ENCODE data around the gene PIAS3.

PIAS3 gene

DNA sequence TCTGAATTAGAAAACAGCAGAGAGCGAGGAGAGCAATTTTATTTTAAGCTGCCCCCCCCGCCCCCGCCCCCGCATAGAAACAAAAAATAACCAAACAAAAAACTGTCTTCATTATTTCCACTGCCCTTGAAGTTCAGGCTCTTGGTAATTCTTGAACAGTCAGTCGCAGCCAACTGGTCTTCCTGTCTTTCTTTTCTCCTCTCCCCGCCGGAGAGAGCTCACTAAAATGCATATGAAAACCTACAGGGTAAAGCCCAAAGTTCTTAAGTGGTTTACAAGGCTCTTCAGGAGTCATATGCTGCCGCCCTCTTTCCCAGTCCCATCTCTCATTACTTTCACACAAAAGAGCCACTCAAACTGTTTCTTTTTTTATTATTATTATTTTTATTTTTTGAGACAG lies 27.9 kb upstream of the PIAS3 start:
- Histone ChIP-seq H3K9me3 (ENCODE audit: control insufficient read depth, insufficient read depth, low read length) (no peaks in the 10 kb centered on the region), H3K9ac (ENCODE audit: low read depth, low read length) (no peak overlapping the region; the same call in 1 of the 2 replicates), H3K36me3 (ENCODE audit: insufficient read depth, low read length) (no peaks in the 10 kb centered on the region), H3K4me1 (ENCODE audit: insufficient read depth, low read length) (peaks cover 10% of the 10 kb centered on the region; the same call in 1 of the 2 replicates)

DNA sequence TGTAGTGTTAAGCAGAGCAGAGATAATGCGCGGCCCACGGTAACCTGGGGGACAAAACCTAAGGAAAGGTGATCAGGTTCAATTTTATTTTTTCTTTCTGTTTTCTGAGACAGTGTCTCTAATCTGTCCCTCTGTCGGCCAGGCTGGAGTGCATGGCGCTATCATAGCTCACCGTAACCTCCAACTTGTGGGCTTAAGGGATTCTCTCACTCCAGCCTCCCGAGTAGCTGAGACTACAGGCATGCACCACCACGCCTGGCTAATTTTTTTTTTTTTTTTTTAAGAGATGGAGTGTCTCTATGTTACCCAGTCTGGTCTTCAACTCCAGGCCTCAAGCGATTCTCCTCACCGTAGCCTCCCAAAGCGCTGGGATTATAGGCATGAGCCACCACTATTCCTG lies 27.5 kb upstream of the PIAS3 start:
- no peaks in the 10 kb centered on the region for H3K9me3 ChIP-seq (ENCODE audit: control insufficient read depth, insufficient read depth, low read length)
- H3K36me3 ChIP-seq (ENCODE audit: insufficient read depth, low read length): no peaks in the 10 kb centered on the region
- peaks cover 7% of the 10 kb centered on the region; the same call in 1 of the 2 replicates for H3K4me1 ChIP-seq (ENCODE audit: insufficient read depth, low read length)
- H3K9ac ChIP-seq (ENCODE audit: low read depth, low read length): peak overlapping the region; percentile 66; the same call in 1 of the 2 replicates

DNA sequence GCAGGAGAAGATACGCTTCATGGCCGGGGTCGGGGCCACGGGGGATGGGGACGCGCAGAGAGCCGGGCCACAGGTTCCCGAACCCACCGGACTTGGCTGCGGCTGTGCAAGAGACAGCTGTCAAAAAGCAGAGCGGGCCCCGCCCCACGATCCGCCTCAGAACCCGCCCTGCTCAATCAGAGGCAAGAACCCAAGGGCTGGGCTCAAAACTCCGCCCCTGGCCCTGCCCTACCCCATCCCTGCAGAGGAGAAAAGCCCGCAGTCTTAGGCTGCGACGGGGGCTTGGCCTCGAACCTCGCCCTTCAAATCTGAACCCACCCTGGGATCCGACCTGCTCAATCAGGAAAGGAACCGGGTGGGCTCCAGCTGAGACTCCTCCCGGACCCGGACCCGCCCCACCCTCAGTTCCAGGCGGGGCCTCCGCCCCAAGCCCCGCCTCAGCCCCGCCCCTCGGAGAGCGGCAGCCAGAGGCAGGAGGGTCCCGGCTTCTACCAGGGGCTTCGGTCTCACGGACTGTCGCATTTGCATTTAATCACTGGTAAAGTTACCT lies 26.9 kb upstream of the PIAS3 start, which contains the start of gene ANKRD35:
Gene ANKRD35 (minus strand): TSS at position 129 of the 550 bp plus-strand sequence. CDS start 108 bp downstream, at position 21.
- no peaks in the 10 kb centered on the region for H3K36me3 ChIP-seq (ENCODE audit: insufficient read depth, low read length)
- H3K4me1 ChIP-seq (ENCODE audit: insufficient read depth, low read length): peaks cover 2% of the 10 kb centered on the region; the same call in 1 of the 2 replicates
- no peaks in the 10 kb centered on the region for H3K9me3 ChIP-seq (ENCODE audit: control insufficient read depth, insufficient read depth, low read length)
- peak within 1 kb of the TSS; percentile 66; the same call in 1 of the 2 replicates for H3K9ac ChIP-seq (ENCODE audit: low read depth, low read length)

DNA sequence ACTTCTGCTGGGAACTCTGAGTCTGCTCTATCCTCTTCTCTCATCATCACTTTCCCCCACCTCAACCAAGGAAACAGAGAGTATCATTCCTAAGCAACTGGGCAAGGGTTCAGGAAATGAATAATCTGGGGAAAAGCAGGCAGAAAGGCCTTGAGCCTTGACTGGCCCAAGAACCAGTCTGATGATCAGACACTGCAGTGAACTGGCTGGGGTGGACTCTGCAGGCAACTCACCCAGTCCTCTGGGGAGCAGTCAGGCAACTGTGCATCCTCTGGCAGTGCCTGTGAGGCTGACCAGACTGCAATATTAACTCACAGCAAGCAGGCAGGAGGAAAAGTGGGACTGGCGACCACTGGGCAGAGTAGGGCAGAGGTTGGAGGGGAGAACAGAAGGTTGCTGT lies 25.8 kb upstream of the PIAS3 start:
- Histone ChIP-seq H3K4me1 (ENCODE audit: insufficient read depth, low read length) (no peaks in the 10 kb centered on the region; the same call in 1 of the 2 replicates), H3K36me3 (ENCODE audit: insufficient read depth, low read length) (no peaks in the 10 kb centered on the region), H3K9ac (ENCODE audit: low read depth, low read length) (no peak overlapping the region), H3K9me3 (ENCODE audit: control insufficient read depth, insufficient read depth, low read length) (no peaks in the 10 kb centered on the region)

DNA sequence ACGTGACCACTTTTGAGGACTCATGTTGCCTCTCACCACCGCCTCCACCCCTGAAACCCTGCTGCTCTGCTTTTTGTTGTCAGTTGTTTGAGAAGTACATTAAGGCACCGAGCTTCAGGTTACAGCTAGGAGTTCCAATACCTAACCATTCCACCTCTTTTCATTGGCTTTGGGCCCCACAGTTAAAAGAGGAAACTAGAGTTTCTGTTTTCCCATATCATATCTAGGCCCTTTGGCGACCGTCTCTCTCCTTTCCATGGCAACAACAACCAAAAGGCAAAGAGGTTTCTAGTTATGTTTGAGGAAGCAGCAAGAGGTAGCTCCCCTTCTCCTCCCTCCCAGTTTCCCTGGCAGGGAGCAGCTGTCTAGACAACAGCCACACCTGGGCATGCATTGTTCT lies 20.9 kb upstream of the PIAS3 start:
- H3K9ac ChIP-seq (ENCODE audit: low read depth, low read length): no peak overlapping the region
- H3K9me3 ChIP-seq (ENCODE audit: control insufficient read depth, insufficient read depth, low read length): no peaks in the 10 kb centered on the region

DNA sequence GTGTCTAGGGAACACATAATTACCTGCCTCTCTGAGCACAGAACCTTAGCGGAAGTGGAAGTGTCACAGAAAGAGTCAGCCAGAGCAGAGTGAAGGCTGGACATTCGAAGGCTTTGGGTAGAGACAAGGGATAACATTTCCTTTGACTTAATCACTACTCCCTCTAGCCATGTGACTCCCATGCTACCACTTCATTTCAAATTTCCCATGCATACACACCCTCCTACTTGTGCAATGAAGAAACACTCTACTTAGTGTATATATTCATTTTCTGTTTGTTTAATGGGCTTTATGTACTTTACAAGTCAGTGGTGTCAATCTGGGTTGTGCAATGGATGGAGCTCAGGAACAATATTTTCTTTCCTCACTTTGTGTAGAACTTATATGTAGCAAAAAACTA lies 19.8 kb upstream of the PIAS3 start:
- no peaks in the 10 kb centered on the region for H3K36me3 ChIP-seq (ENCODE audit: insufficient read depth, low read length)
- H3K4me1 ChIP-seq (ENCODE audit: insufficient read depth, low read length): peaks cover 7% of the 10 kb centered on the region
- H3K9me3 ChIP-seq (ENCODE audit: control insufficient read depth, insufficient read depth, low read length): no peaks in the 10 kb centered on the region
- no peak overlapping the region for H3K9ac ChIP-seq (ENCODE audit: low read depth, low read length)

More for the DNA sequence above, 20.9 kb upstream of the PIAS3 start:
- no peaks in the 10 kb centered on the region for H3K36me3 ChIP-seq (ENCODE audit: insufficient read depth, low read length)
- H3K4me1 ChIP-seq (ENCODE audit: insufficient read depth, low read length): peaks cover 7% of the 10 kb centered on the region

DNA sequence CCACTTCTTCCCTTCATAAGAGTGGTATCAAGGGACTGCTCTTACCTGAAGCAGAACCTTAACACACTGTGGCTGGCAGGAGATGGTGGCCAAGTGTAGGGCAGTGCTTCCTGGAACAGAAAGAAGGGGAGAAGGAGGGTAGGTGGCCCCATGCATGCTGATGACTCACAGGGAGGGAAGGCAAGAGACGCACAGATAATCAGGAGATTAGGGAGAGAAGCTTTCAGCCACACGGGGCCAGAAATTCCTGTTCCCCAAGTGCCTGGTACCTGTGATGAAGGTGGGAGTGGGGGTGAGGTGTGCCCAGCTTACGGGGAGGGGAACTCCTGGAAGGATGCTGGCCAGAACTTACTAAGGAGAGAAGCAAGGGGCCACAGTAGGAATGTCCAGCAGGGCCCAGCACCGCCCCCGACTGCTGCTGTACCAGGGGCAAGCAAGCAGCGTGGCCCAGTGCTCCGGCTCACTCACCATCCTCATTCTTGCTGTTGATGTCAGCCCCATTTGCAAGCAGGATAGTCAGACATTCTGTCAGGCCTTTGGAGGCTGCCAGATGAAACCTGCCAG lies 19.1 kb upstream of the PIAS3 start:
- H3K9ac ChIP-seq (ENCODE audit: low read depth, low read length): no peak overlapping the region
- peaks cover 7% of the 10 kb centered on the region for H3K4me1 ChIP-seq (ENCODE audit: insufficient read depth, low read length)
- no peaks in the 10 kb centered on the region for H3K9me3 ChIP-seq (ENCODE audit: control insufficient read depth, insufficient read depth, low read length)
- no peaks in the 10 kb centered on the region for H3K36me3 ChIP-seq (ENCODE audit: insufficient read depth, low read length)

DNA sequence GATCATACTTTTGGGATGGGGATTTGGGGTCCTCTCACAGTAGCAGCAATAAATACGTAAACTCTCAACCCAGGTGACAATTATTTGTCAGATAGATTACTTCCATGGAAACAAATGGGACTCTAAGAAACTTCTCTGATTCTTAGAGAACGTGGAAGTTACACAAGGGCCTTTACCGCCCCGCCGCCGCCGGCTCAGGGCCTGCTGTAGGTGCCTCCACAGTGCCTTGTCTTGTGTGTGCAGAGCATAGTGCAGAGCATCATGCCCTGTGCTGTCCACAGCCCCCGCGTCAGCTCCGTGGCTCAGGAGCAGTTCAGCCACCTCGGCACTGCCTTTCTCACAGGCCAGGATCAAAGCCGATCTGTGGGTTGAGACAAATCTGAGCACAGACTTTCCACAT lies 15.8 kb upstream of the PIAS3 start:
- Histone ChIP-seq H3K9ac (ENCODE audit: low read depth, low read length) (no peak overlapping the region), H3K9me3 (ENCODE audit: control insufficient read depth, insufficient read depth, low read length) (no peaks in the 10 kb centered on the region), H3K36me3 (ENCODE audit: insufficient read depth, low read length) (no peaks in the 10 kb centered on the region), H3K4me1 (ENCODE audit: insufficient read depth, low read length) (peaks cover 7% of the 10 kb centered on the region; the same call in 1 of the 2 replicates)

DNA sequence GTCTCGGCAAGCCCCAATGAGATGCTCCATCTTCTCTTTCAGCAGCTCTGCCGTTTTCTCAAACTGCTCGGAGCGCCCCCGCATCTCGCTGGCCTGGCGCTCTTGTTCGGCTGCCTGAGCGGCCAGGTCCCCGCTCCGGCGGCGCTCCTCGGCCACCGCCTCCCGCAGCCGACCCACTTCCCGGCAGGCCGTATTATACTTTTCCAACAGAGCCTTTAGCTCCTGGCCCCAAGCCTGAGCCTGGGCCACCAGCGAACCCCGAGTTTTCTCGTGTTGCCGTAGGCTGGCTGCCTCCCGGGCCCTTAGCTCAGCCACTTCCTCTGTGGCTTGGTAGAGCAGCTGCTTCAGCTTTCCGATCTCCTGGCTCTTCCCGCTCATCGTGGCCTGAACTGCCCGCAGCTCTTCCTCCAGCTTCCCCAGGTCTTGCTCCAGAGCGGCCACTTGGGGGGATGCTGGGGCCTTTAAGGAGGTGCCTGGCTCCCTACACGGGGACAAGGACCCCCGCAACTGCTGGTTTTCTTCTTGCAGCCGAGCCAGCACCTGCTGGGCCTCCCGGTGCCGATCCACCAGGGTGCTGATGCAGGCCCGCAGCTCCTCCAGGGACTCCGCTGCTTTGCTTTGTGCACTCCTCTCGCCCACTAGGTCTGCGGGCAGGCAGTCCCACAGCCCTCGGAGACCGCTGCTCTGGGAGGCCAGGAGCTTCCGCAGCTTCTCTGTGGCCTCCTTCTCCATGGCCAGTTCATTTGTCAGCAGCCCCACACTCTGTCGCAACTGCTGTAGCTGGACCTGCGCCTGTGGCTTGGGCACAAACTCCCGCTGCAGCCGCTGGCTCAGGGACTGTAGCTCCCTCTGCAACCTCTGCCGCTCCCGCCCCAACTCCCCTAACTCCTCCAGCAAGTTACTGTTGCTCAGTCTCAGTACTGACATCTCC lies 13.4 kb upstream of the PIAS3 start:
- peak overlapping the region; percentile 52 for H3K9ac ChIP-seq (ENCODE audit: low read depth, low read length)
- H3K4me1 ChIP-seq (ENCODE audit: insufficient read depth, low read length): no peaks in the 10 kb centered on the region
- no peaks in the 10 kb centered on the region for H3K36me3 ChIP-seq (ENCODE audit: insufficient read depth, low read length)
- no peaks in the 10 kb centered on the region for H3K9me3 ChIP-seq (ENCODE audit: control insufficient read depth, insufficient read depth, low read length)

DNA sequence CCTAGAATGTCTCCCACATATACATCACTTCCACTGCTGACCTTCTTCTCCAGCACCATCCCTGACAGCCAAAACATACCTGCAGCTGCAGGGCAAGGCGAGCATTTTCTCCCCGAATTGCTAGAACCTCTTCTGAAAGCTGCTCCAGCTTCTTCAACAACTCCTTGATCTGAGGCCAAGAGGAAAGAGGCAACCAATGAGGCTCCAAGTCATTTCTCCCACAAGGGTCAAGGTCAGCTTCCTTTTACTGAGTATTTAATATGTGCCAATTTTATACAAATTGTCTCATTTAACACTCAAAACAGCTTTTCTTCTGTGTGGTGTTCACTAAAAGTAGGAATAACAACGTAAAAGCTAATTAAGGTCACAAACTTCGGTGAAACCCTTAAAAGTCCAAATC lies 9.4 kb upstream of the PIAS3 start:
- H3K9ac ChIP-seq (ENCODE audit: low read depth, low read length): no peak overlapping the region
- no peaks in the 10 kb centered on the region for H3K36me3 ChIP-seq (ENCODE audit: insufficient read depth, low read length)
- no peaks in the 10 kb centered on the region for H3K4me1 ChIP-seq (ENCODE audit: insufficient read depth, low read length)
- H3K9me3 ChIP-seq (ENCODE audit: control insufficient read depth, insufficient read depth, low read length): no peaks in the 10 kb centered on the region

DNA sequence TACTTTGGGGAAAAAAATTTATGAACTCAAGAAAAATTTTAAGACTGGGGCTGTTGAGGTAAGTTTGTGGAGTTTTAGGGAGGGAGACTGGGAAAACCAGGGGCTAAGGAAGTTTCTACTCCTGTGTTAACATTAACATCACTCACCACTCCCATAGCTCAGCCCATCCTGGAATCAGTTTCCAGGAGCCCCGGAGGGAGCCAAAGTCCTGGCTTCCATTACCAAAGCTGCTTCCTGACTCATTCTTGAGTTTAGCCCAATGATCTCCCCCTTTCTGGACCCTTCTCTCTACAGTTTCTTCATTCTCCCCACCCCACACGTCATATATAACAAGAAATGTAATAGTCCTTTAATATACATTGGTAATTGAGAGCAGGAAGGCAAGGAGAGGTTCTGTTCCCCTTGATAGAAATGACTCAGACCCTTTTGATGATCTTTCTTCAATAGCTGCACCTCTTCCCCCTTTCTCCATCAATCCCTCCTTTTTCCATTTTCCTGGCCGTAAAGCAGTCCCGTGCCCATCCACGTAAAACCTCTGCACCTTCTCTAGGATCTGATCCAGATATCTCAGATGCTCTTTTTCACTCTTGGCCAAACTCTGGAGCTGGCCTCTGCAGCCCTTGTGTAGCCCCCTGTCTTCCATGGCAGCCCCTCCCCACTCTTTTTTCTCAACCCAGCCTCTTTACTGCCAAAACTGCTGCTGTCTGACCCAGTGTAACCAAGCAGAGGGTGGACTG lies 4.6 kb upstream of the PIAS3 start:
- Histone ChIP-seq H3K9me3 (ENCODE audit: control insufficient read depth, insufficient read depth, low read length) (no peaks in the 10 kb centered on the region), H3K9ac (ENCODE audit: low read depth, low read length) (no peak overlapping the region), H3K4me1 (ENCODE audit: insufficient read depth, low read length) (peaks cover 3% of the 10 kb centered on the region; the same call in 1 of the 2 replicates), H3K36me3 (ENCODE audit: insufficient read depth, low read length) (no peaks in the 10 kb centered on the region)

DNA sequence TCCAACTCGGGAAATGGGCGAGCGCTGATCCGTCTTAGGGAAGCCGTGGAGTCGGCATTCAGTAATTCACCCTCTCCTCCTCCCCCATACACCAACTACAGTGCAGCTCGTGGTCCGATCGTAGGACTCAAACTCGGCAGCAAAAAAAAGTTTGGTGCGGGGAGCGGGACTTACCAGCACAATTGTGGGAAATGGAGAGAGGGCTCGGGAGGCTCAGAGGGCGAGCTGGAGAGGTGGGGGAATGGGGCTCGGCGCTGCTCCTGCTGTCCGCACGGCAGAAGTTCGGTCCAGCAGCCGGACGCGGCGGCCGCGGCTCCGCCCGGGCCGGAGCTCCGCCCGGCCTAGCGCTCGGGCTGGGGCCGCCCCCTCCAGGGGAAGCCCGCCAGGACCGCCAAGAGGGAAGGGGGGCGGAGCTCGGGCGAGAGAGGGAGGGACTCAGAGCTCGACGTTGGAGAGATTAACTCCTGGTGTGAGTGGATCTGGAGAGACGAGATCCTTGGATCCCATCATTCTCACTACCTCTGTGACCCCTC lies 676 bp upstream of the PIAS3 start:
- H3K36me3 ChIP-seq (ENCODE audit: insufficient read depth, low read length): peaks cover 3% of the 10 kb centered on the region; the same call in 1 of the 2 replicates
- peaks cover 3% of the 10 kb centered on the region; the same call in 1 of the 2 replicates for H3K4me1 ChIP-seq (ENCODE audit: insufficient read depth, low read length)
- H3K9ac ChIP-seq (ENCODE audit: low read depth, low read length): peak overlapping the region; percentile 66
- H3K9me3 ChIP-seq (ENCODE audit: control insufficient read depth, insufficient read depth, low read length): peaks cover 2% of the 10 kb centered on the region; the same call in 1 of the 2 replicates

DNA sequence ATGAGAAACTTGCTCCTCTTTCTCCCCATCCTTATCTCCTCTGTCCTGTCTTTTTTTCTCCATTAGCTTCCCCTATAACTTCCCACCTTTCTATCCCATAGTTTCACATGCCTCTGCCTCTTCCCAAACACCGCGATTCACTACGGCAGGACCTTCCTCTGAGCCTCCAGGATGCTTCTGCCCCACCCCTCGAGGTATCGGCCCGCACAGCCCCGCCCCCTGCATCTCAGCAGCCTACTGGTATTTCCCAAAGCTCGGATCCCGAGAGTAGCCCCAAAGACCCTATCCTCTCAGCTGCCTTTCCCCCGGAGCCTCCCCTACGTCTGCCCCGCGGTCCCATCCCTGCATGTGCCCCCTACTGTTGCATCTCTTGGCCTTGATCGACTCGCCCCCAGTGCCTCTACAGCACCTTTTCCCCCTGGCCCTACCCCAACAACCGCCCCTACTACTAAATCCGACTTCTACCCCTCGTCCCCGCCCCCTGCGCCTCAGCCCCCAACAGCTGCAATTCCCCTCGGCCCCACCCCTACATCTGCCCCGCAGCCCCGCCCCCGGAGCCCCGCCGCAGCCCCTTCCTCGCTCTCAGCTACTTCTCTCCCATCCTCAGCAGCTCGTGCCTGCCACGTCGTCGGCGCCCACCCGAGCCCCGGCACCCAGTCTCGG lies 512 bp downstream of the PIAS3 start:
- Histone ChIP-seq H3K4me1 (ENCODE audit: insufficient read depth, low read length) (peaks cover 3% of the 10 kb centered on the region; the same call in 1 of the 2 replicates), H3K36me3 (ENCODE audit: insufficient read depth, low read length) (peaks cover 3% of the 10 kb centered on the region; the same call in 1 of the 2 replicates), H3K9ac (ENCODE audit: low read depth, low read length) (peak overlapping the region; percentile 66), H3K9me3 (ENCODE audit: control insufficient read depth, insufficient read depth, low read length) (peaks cover 2% of the 10 kb centered on the region; the same call in 1 of the 2 replicates)

Measured in ES-I3 (cell line).